RPMI8226 (cell line): Measurements from ENCODE around the gene LTBP3.
"Not testable (repeated sequence)": the region's sequence is repeated elsewhere in the genome, so short reads cannot be mapped to it uniquely, and the experiment has no call there.

Experiments used
- DNase-seq: peaks from one replicate; pipeline ENCODE4 v3.0.0-alpha.2; 2015

The LTBP3 gene

GRCh38 chr11:65571420-65571819, 13.3 kb upstream of the LTBP3 start:
- DNase-seq, result no peak

- peak; percentile 100 for DNase-seq
Observed at GRCh38 chr11:65569973-65570918, 12.1 kb upstream of the LTBP3 start, which contains the start of gene ZNRD2. Gene ZNRD2 (plus strand): TSS chr11:65570477. CDS start chr11:65570492, 15 bp downstream.

- DNase-seq, result no peak
Observed at GRCh38 chr11:65569164-65569972, 11.2 kb upstream of the LTBP3 start.

- no peak for DNase-seq
Observed at GRCh38 chr11:65565624-65566453, 7.7 kb upstream of the LTBP3 start.

GRCh38 chr11:65564879-65565559, 6.9 kb upstream of the LTBP3 start:
- not testable (repeated sequence) for DNase-seq

- DNase-seq, result no peak
Observed at GRCh38 chr11:65563601-65564000, 5.4 kb upstream of the LTBP3 start.

- no peak for DNase-seq
Observed at GRCh38 chr11:65562788-65563187, 4.6 kb upstream of the LTBP3 start.

- no peak for DNase-seq
Observed at GRCh38 chr11:65562020-65562419, 3.9 kb upstream of the LTBP3 start.

- no peak for DNase-seq
Observed at GRCh38 chr11:65560555-65561418, 2.6 kb upstream of the LTBP3 start.

- DNase-seq, result peak; percentile 42
Observed at GRCh38 chr11:65559951-65560537, 1.9 kb upstream of the LTBP3 start.

GRCh38 chr11:65559535-65559934, 1.4 kb upstream of the LTBP3 start:
- DNase-seq, result no peak

- DNase-seq, result no peak
Observed at GRCh38 chr11:65558930-65559509, 861 bp upstream of the LTBP3 start.

GRCh38 chr11:65557280-65558001, 718 bp downstream of the LTBP3 start:
- no peak for DNase-seq

- DNase-seq, result peak; percentile 69
Observed at GRCh38 chr11:65556470-65557279, 1.5 kb downstream of the LTBP3 start.

GRCh38 chr11:65555693-65556231, 2.4 kb downstream of the LTBP3 start:
- peak; percentile 65 for DNase-seq

- DNase-seq, result no peak
Observed at GRCh38 chr11:65554842-65555430, 3.2 kb downstream of the LTBP3 start.

- no peak for DNase-seq
Observed at GRCh38 chr11:65554057-65554818, 3.9 kb downstream of the LTBP3 start.
